DOHH2 (cell line): ENCODE measurements around the gene BHLHA9.

ENCODE experiments used
- H3F3A ChIP-seq: fragments of 200-600 bp; sonication (generic), shearing (Covaris generic); 2 replicates; pipeline ENCODE4 v1.6.0; 2016; ENCODE audit warnings: antibody characterized with exemption, mild to moderate bottlenecking; ENCODE audit not compliant: control insufficient read depth, insufficient read depth
- H3K27ac ChIP-seq: fragments of 200-600 bp; sonication (generic); 2 replicates; pipeline ENCODE4 v1.5.1; 2014; ENCODE audit warnings: low read depth, mild to moderate bottlenecking, low read length, moderate library complexity
- H3K27me3 ChIP-seq: fragments of 200-600 bp; sonication (generic); 2 replicates; pipeline ENCODE4 v1.6.1; 2014; ENCODE audit warnings: mild to moderate bottlenecking, low read length, mixed read lengths; ENCODE audit not compliant: control insufficient read depth
- H3K36me3 ChIP-seq: fragments of 200-600 bp; sonication (generic); 2 replicates; pipeline ENCODE4 v1.6.1; 2014; ENCODE audit warnings: mild to moderate bottlenecking, low read length, moderate library complexity, mixed read lengths; ENCODE audit not compliant: control insufficient read depth
- H3K4me1 ChIP-seq: fragments of 200-600 bp; sonication (generic); 2 replicates; pipeline ENCODE4 v1.6.1; 2014; ENCODE audit warnings: mild to moderate bottlenecking, low read length, mixed read lengths; ENCODE audit not compliant: control insufficient read depth
- H3K4me2 ChIP-seq: fragments of 200-600 bp; sonication (generic); 2 replicates; pipeline ENCODE4 v1.6.0; 2014; ENCODE audit warnings: mild to moderate bottlenecking, low read length, moderate library complexity
- H3K4me3 ChIP-seq: fragments of 200-600 bp; sonication (generic); 2 replicates; pipeline ENCODE4 v1.5.1; 2014; ENCODE audit warnings: mild to moderate bottlenecking, low read length, mixed read lengths
- H3K79me2 ChIP-seq: fragments of 200-600 bp; sonication (generic); 2 replicates; pipeline ENCODE4 v1.6.1; 2014; ENCODE audit warnings: mild to moderate bottlenecking, low read length, mixed read lengths; ENCODE audit not compliant: control insufficient read depth
- H3K9me2 ChIP-seq: fragments of 200-600 bp; sonication (generic); replicated peaks from 2 replicates; pipeline ENCODE4 v1.6.1; 2014; ENCODE audit warnings: mild to moderate bottlenecking, low read length, mixed read lengths; ENCODE audit not compliant: control insufficient read depth
- H3K9me3 ChIP-seq: fragments of 200-600 bp; sonication (generic); 2 replicates; pipeline ENCODE4 v1.6.1; 2014; ENCODE audit warnings: antibody characterized with exemption, low read length, mixed read lengths; ENCODE audit not compliant: control insufficient read depth, insufficient read depth
- H4K20me1 ChIP-seq: fragments of 200-600 bp; sonication (generic); 2 replicates; pipeline ENCODE4 v1.6.0; 2014; ENCODE audit warnings: low read depth, mild to moderate bottlenecking, antibody characterized with exemption, low read length, moderate library complexity; ENCODE audit not compliant: control insufficient read depth, insufficient read depth
- CTCF ChIP-seq: fragments of 200-600 bp; sonication (generic); IDR thresholded peaks from one replicate; pipeline ENCODE4 v1.5.1; 2014; ENCODE audit warnings: antibody characterized with exemption, mild to moderate bottlenecking, low read depth, low read length; ENCODE audit not compliant: poor library complexity, severe bottlenecking
- EZH2phosphoT487 ChIP-seq: fragments of 200-600 bp; sonication (generic); IDR thresholded peaks from 2 replicates; pipeline ENCODE4 v1.6.1; 2017; ENCODE audit warnings: borderline replicate concordance, mild to moderate bottlenecking, antibody characterized with exemption, low read length, moderate library complexity, mixed read lengths

Gene BHLHA9

DNA sequence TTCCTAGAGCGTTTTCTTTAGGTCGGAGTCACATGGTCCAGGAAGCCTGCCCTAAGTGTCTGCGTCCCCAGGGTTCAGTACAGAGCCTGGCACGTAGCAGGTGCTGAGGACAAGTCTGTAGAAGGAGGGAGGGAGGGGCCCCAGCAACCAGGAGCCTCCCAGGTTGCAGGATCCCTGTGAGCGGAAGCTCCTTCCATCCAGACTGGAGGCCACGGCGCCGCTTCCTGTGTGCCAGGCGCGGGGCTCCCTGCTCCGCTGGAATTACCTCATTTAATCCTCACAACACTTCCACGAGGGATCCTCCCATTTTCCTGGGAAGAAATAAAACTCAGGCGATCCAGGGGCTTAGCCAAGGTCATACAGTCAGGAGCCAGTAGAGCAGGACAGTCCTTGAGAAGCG lies 31.3 kb downstream of the BHLHA9 start:
- no peaks in the 10 kb centered on the region for H3K4me1 ChIP-seq
- peaks cover 7% of the 10 kb centered on the region for H3K27me3 ChIP-seq
- no peak overlapping the region for H3K4me2 ChIP-seq
- no peak overlapping the region for H3K4me3 ChIP-seq
- H3F3A ChIP-seq, result no peaks in the 10 kb centered on the region
- no peaks in the 10 kb centered on the region for H4K20me1 ChIP-seq
- TF ChIP-seq CTCF, result no peak
- TF ChIP-seq EZH2phosphoT487, result no peak
- H3K36me3 ChIP-seq, result no peaks in the 10 kb centered on the region
- no peaks in the 10 kb centered on the region for H3K9me3 ChIP-seq
- H3K79me2 ChIP-seq, result no peaks in the 10 kb centered on the region
- H3K9me2 ChIP-seq, result no peaks in the 10 kb centered on the region
- no peak overlapping the region for H3K27ac ChIP-seq

- Histone ChIP-seq H4K20me1 (no peaks in the 10 kb centered on the region), H3K79me2 (no peaks in the 10 kb centered on the region), H3K9me3 (no peaks in the 10 kb centered on the region), H3K9me2 (no peaks in the 10 kb centered on the region), H3K4me3 (no peak overlapping the region), H3K27me3 (peaks cover 7% of the 10 kb centered on the region), H3K27ac (no peak overlapping the region), H3K4me2 (no peak overlapping the region), H3F3A (no peaks in the 10 kb centered on the region), H3K36me3 (no peaks in the 10 kb centered on the region), H3K4me1 (no peaks in the 10 kb centered on the region)
- no peak for TF ChIP-seq CTCF
- TF ChIP-seq EZH2phosphoT487, result no peak
Measured at GRCh38 chr17:1302761-1303160, 32.5 kb downstream of the BHLHA9 start.

DNA sequence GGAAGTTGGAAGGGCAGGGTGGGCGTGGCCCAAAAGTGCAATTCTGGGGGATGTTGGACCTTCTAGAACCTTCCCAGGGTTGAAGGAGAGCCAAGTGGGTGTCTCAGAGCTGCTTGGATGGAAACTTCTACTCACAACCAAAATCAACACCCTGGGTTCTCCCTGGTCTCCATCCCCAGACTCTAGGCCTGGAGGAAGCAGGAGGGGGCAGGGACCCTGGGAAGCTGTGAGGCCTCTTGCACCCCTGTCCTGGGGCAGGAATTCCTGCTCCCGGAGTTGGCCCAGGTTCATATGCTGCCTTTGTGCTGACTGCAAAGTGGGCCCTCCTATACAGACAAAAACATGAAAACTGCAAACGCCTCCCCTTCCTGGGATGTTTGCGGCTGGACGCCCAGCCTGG lies 34.3 kb downstream of the BHLHA9 start:
- no peaks in the 10 kb centered on the region for H3K36me3 ChIP-seq
- TF ChIP-seq CTCF, result no peak
- no peak for TF ChIP-seq EZH2phosphoT487
- no peaks in the 10 kb centered on the region for H4K20me1 ChIP-seq
- H3K9me3 ChIP-seq, result no peaks in the 10 kb centered on the region
- H3F3A ChIP-seq, result no peaks in the 10 kb centered on the region
- no peak overlapping the region for H3K4me2 ChIP-seq
- H3K27ac ChIP-seq, result no peak overlapping the region
- H3K79me2 ChIP-seq, result no peaks in the 10 kb centered on the region
- no peaks in the 10 kb centered on the region for H3K4me1 ChIP-seq
- no peak overlapping the region for H3K4me3 ChIP-seq
- no peaks in the 10 kb centered on the region for H3K27me3 ChIP-seq
- no peaks in the 10 kb centered on the region for H3K9me2 ChIP-seq
